ENCODE data around the gene PPRC1. TPM values are rescaled to one million over a fixed set of nuclear protein-coding genes. Genes with fewer than 3 reads are reported as not detected.

PPRC1 gene
- total RNA-seq, 2 experiments from 2014 or later = 22.0 to 22.9 TPM

- peak overlapping the region; percentile 98 for H3K4me3 Mint-ChIP-seq
- no peak for ATAC-seq (ENCODE audit: poor library complexity)
- no peak for TF ChIP-seq CTCF (IDR thresholded peaks at IDR 0.05)
Observed at GRCh38 chr10:102131286-102132170, 1.3 kb upstream of the PPRC1 start.

GRCh38 chr10:102132193-102132562 lies 662 bp upstream of the PPRC1 start:
- peak overlapping the region; percentile 98 for H3K4me3 Mint-ChIP-seq
- peak overlapping the region; percentile 77 to 81 for H3K27ac ChIP-seq (ENCODE audit: low read depth in 1 of 2, low read length in 2 of 2)
- H3K27me3 ChIP-seq (ENCODE audit: control insufficient read depth in 1 of 2, insufficient read depth in 2 of 2, low read length in 2 of 2) = no peaks in the 10 kb centered on the region
- ATAC-seq (ENCODE audit: poor library complexity) = no peak
- H3K27ac Mint-ChIP-seq = peak overlapping the region; percentile 87
- H3K4me3 ChIP-seq (ENCODE audit: low read length) = peak overlapping the region; percentile 98
- no peaks in the 10 kb centered on the region for H3K27me3 Mint-ChIP-seq
- ChIA-PET CTCF (interaction anchor here (0.5 to 1.6 kb wide), 9 partner anchors 10 to 219 kb away, joined by 3 to 11 read pairs (median 6); partner anchors contain the start of gene NOLC1), POLR2A (interaction anchor here (1.0 to 2.8 kb wide), 6 partner anchors 10 to 452 kb away, joined by 3 to 25 read pairs (median 10); partner anchors contain the start of genes GBF1, LDB1 and NOLC1)
- no peak for TF ChIP-seq CTCF (IDR thresholded peaks at IDR 0.05)
- H3K36me3 ChIP-seq (ENCODE audit: insufficient read depth, low read length) = peaks cover 2% of the 10 kb centered on the region
- H3K4me1 Mint-ChIP-seq (ENCODE audit: low read depth) = peaks cover 39% of the 10 kb centered on the region
- H3K36me3 Mint-ChIP-seq (ENCODE audit: low read depth) = peaks cover 15% of the 10 kb centered on the region
- H3K9me3 Mint-ChIP-seq = no peaks in the 10 kb centered on the region
- DNase-seq = no peak
- peaks cover 40% of the 10 kb centered on the region for H3K4me1 ChIP-seq (ENCODE audit: insufficient read depth, low read length)
- intact Hi-C loops (cut with DNase I, micrococcal nuclease) = loop anchor here (1.0 to 10.0 kb wide), 10 partner anchors 12 to 780 kb away; partner anchors contain the start of genes NOLC1 (in 2 of the 2), ACTR1A (in 1 of the 2), ARMH3 (in 1 of the 2) and BORCS7 (in 1 of the 2)
- H3K9me3 ChIP-seq (ENCODE audit: control insufficient read depth in 1 of 2, insufficient read depth in 1 of 2, low read length in 2 of 2) = no peaks in the 10 kb centered on the region

More at GRCh38 chr10:102131286-102132170, 1.3 kb upstream of the PPRC1 start:
- CTCF ChIA-PET = interaction anchor here (0.5 to 1.6 kb wide), 6 partner anchors 9 to 220 kb away, joined by 4 to 11 read pairs (median 7); partner anchors contain the start of gene NOLC1
- DNase-seq = no peak
- H3K4me1 ChIP-seq (ENCODE audit: insufficient read depth, low read length) = peaks cover 36% of the 10 kb centered on the region
- no peak overlapping the region for H3K27ac Mint-ChIP-seq
- no peaks in the 10 kb centered on the region for H3K27me3 Mint-ChIP-seq
- peaks cover 14% of the 10 kb centered on the region for H3K36me3 Mint-ChIP-seq (ENCODE audit: low read depth)
- no peak overlapping the region for H3K4me3 ChIP-seq (ENCODE audit: low read length)
- H3K9me3 ChIP-seq (ENCODE audit: control insufficient read depth in 1 of 2, insufficient read depth in 1 of 2, low read length in 2 of 2) = no peaks in the 10 kb centered on the region
- POLR2A ChIA-PET = interaction anchor here (1.0 to 2.8 kb wide), 5 partner anchors 9 to 452 kb away, joined by 3 to 25 read pairs (median 12); partner anchors contain the start of genes LDB1 and NOLC1
- no peaks in the 10 kb centered on the region for H3K27me3 ChIP-seq (ENCODE audit: control insufficient read depth in 1 of 2, insufficient read depth in 2 of 2, low read length in 2 of 2)
- no peaks in the 10 kb centered on the region for H3K9me3 Mint-ChIP-seq
- H3K27ac ChIP-seq (ENCODE audit: low read depth in 1 of 2, low read length in 2 of 2) = no peak overlapping the region
- intact Hi-C loops (cut with DNase I, micrococcal nuclease) = loop anchor here (1.0 to 10.0 kb wide), 10 partner anchors 11 to 779 kb away; partner anchors contain the start of genes NOLC1 (in 2 of the 2), ACTR1A (in 1 of the 2), ARMH3 (in 1 of the 2) and BORCS7 (in 1 of the 2)
- H3K36me3 ChIP-seq (ENCODE audit: insufficient read depth, low read length) = peaks cover 2% of the 10 kb centered on the region
- H3K4me1 Mint-ChIP-seq (ENCODE audit: low read depth) = peaks cover 39% of the 10 kb centered on the region

DNA sequence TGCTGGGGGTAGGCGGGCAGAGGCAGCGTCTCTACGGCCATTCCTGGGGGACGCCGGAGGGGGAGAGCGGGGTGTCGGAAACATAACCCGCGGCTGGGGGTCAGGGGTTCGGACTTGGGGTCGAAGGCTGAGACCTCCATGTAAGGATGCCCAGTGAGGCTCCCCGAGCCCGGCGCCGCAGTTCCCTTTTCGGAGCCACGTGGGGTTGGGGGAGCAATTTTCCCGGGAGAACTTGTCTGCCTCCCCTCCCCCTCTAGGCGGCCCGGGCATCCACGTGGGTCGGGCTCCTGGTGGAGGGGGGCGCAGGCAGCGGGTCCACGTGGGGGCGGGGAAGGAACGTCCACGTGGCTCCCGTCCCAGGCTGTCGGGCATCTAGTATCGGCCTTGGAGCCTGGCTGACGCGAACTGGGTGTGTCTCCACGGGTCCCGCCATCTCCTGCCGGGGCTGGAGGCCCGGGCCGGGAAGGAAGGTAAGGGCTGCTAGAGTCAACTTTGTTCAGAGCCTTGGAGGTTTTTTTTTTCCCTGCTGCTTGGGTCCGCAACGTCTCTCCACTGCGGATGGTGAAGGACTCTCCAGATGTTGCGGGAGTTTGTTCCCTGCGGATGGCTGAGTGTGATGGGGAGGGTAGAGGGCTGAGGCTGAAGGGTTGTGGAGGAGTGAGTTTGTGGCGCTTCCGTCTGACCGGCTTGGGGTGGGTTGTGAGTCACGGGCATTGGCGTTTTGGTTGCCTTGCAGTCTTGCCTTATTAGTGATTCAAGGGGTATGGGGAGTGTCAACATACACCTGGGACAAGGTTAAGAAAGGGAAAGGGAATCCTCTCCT lies 744 bp downstream of the PPRC1 start:
- peak in 9 of 14 experiments; percentile 23 to 67 (median 36) for DNase-seq
- Histone ChIP-seq H3K4me1 (ENCODE audit: insufficient read depth, low read length) (peaks cover 40% of the 10 kb centered on the region), H3K9me3 (ENCODE audit: control insufficient read depth in 1 of 2, insufficient read depth in 1 of 2, low read length in 2 of 2) (no peaks in the 10 kb centered on the region), H3K4me3 (ENCODE audit: low read length) (peak overlapping the region; percentile 98), H3K36me3 (ENCODE audit: insufficient read depth, low read length) (peaks cover 12% of the 10 kb centered on the region), H3K27ac (ENCODE audit: low read depth in 1 of 2, low read length in 2 of 2) (peak overlapping the region; percentile 81 to 82), H3K27me3 (ENCODE audit: control insufficient read depth in 1 of 2, insufficient read depth in 2 of 2, low read length in 2 of 2) (no peaks in the 10 kb centered on the region)
- intact Hi-C loops (cut with DNase I, micrococcal nuclease) = loop anchor here in 1 of 2 experiments (2.0 to 10.0 kb wide), 5 partner anchors 77 to 781 kb away; partner anchors contain the start of genes ACTR1A, ARMH3, BORCS7 and BTRC
- Mint-ChIP-seq H3K27ac (peak overlapping the region; percentile 87), H3K4me1 (ENCODE audit: low read depth) (peaks cover 39% of the 10 kb centered on the region), H3K36me3 (ENCODE audit: low read depth) (peaks cover 26% of the 10 kb centered on the region), H3K27me3 (no peaks in the 10 kb centered on the region), H3K4me3 (peak overlapping the region; percentile 98), H3K9me3 (no peaks in the 10 kb centered on the region)
- ChIA-PET CTCF (interaction anchor here (0.9 to 1.6 kb wide), 3 partner anchors 11 to 18 kb away, joined by 6 to 11 read pairs (median 8); partner anchors contain the start of gene NOLC1), POLR2A (interaction anchor here (0.5 kb wide), 1 partner anchor 330 kb away, joined by 3 read pairs; no protein-coding TSS in a partner anchor)
- ATAC-seq (ENCODE audit: poor library complexity) = no peak
- no peak for TF ChIP-seq CTCF (IDR thresholded peaks at IDR 0.05)
